GM21381 (cell line): ENCODE data around the gene TRMT2A.

Experiments used
- ATAC-seq: cut with Tn5 transposase; IDR thresholded peaks from one replicate; pipeline ENCODE4 v1.9.1; 2021; ENCODE audit warnings: mild to moderate bottlenecking, moderate library complexity; ENCODE audit not compliant: unreplicated experiment

The TRMT2A gene

GRCh38 chr22:20123366-20124082, 6.5 kb upstream of the TRMT2A start:
- ATAC-seq, result no peak

- ATAC-seq, result no peak
Observed at GRCh38 chr22:20121856-20122415, 4.9 kb upstream of the TRMT2A start.

DNA sequence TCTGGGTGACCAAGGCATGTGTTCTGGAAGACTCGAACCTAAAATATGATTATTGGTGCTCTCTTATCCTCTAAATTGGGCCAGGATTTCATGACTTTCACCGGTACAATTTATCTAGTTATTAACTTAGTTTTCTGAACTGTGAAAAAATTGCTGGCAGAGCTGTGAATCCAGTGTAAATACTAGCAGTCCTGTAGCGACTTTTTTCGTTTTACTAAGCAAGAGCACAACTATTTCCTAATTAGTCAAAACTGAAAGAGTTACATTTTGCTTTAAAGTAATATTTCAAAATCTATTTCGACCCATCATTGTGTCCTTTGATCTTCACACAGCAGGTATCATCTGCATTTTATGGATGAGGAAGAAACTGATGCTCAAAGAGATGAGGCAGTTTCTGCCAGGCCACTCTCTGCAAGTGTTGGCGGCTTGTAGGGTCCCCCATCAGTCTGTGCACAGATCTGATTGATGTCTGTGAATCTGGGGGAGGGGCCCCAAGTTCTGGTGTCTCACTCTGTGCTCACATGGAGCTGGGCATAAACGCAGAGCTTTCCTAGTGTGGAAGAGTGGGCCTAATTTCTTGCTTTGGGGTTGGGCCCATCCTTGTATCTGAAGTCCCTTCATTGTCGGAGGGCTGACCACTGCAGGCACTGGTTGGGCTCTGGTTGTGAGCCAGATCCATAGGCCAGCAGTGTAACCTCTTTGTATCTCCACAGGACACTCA, 1.4 kb upstream of the TRMT2A start:
- no peak for ATAC-seq

DNA sequence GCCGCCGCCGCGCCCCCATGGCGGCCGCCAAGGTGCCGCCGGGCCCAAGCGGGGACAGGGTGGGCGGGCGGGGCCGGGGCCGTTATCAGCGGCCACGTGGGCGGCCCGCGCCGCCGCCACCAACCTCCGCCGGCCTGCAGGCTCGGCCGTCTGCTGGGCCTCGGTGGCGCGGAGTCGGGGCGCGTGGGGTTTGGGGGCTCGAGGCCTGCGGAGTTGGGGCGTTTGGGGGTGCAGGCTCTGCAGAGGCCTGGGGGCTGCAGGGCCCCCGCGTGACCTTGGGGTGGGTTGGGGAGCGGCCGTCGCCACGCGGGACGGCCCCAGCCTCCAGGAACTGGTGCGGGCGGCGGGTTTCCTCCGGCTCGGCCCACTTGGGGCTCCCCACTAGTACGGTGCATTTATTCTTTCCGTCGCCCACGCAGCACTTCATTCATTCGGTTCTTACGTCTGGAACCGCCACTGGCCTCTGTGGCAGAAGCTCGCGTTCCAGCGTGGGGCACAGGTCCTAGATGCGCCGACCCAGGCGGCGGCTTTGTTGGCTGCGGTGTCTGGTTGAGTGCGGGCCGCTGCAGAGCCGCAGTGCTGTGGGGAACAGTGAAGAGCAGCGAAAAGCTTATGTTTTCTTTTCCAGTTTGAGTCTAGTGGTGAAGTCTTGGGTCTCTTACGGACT, 740 bp upstream of the TRMT2A start:
- peak; percentile 17 for ATAC-seq

- no peak for ATAC-seq
Observed at GRCh38 chr22:20116376-20116950, 563 bp downstream of the TRMT2A start.

- no peak for ATAC-seq
Observed at GRCh38 chr22:20115691-20116375, 1.2 kb downstream of the TRMT2A start, which contains the start of gene RANBP1. RANBP1 (plus strand) TSS chr22:20116104; CDS start chr22:20116185, 81 bp downstream.

DNA sequence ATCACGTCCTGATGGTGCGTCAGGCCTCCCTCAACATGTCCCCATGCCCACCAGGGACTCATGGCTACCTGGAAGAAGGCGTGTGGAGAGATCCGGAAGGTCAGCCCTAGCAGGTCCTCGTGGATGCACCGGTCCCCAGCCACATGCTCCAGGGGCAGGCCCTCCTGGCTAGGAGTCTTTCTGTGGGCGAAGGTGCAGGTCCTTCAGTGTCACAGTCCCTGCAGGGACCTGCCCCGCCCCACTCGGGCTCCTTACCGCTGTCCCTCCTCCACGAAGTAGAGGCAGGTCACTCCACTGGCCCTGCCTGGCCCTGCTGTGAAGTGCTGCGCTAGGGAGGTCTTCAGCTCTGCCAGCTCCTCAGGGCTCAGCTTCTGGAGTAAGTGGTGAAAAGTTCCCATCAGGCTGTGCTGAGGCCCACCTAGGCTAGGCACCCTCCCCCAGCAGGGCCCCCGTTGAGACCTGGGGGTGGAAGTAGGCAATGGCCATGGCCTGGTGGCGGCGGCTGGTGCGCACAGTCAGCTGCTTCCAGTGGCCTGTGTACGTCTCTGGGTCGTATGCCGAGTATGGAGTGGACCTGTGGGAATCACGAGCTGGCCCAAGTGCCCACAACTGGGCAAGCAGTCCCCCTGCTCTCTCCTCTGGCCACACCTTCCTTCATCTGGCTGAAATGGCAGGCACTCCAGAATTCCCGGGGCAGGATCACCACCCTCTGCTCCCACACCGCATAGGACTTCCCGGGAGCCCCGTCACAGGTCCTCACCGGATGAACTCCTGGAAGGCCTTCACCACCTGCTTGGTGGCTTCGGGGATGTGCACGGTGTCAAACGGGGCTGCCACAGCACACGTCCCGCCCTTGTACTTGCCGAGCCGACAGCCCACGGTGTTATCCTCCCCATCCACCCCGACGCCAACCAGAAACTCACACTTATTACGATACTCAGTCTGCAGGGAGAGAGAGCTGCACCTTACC, 2.2 kb downstream of the TRMT2A start:
- no peak for ATAC-seq

GRCh38 chr22:20113551-20114310, 3.3 kb downstream of the TRMT2A start:
- no peak for ATAC-seq

DNA sequence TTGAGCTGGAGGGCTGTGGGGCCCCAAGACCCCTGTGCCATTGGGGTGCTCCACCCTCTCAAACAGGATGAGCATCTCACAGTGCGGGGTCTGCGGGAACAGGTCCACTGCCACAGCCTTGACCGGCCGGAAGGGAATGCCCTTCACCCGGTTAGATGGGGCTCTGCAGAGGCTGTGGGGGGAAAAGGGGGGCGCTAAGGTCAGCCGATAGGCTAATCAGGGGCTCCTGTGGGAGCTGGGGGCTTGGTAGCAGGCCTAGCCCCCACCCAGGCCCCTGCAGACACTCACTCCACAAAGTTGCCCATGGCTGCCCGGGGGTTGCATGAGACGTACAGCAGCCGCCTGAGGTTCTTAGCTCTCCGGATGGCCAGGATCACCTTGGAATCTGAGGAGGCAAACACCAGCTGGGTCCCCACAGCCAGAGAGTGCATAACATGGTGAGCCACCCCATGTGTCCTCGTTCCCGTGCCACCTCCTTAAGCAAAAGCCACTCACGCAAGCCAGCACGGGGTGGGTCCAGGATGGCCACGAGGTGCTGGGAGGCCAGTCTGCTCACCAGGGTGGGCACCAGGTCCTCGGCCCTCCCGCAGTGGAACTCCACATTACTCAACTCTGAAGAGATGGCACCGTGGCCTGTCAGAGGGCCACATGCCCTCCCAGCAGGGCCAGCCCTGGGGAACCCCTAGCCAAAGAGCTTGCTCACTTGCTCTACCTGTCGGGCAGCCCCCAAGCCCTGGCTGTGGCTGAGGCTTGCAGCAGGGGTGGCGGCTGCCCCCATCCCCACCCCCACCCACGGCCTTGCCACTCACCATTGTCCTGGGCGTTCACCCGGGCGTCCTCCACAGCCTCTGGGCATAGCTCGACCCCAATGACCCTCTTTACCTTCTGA, 4.2 kb downstream of the TRMT2A start:
- no peak for ATAC-seq

DNA sequence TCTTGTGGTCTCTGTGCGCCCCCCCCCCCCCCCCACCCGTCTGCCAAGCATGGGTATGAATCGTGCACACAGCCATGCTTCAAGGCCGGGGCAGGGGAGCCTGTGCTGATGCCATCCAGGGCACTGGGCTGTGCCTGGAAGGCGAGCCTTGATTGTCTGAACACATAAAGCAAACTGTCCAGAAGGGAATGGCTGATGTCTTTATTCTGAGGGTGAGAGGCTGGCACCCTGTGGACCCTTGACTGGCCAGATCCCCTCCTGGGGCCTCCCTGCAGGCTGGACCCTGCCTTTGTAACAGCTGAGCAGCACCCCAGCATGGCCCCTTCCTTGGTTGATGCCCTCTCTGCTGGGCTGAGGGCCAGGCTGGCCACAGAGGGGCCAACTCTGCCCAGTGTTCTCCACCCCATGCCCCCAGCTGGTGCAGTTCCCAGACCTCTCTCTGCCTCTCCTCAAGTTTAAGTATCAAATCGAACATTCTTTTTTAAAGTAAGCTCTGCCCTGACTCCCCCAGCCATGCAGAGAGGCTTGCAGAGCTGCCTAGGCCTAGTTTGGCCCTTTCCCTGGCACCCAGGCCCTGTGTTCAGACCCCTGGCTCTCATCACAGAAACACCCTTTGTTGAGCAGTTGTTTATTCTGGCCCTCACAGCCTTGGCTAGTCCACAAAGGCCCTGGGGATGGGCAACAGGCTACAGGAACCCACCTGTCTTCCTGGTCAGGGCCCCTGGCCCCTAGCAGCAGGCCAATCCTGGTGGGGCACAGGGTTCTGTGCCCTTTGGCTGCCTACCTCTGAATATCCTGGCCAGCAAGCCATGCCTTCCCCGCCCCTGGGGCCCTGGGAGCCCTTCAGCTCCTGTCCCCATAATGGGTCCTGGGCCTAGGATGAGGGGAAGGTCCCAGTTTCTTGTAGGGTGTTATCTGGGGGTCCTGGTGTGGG, 5.1 kb downstream of the TRMT2A start:
- no peak for ATAC-seq

GRCh38 chr22:20111045-20111688, 5.9 kb downstream of the TRMT2A start:
- ATAC-seq, result no peak

DNA sequence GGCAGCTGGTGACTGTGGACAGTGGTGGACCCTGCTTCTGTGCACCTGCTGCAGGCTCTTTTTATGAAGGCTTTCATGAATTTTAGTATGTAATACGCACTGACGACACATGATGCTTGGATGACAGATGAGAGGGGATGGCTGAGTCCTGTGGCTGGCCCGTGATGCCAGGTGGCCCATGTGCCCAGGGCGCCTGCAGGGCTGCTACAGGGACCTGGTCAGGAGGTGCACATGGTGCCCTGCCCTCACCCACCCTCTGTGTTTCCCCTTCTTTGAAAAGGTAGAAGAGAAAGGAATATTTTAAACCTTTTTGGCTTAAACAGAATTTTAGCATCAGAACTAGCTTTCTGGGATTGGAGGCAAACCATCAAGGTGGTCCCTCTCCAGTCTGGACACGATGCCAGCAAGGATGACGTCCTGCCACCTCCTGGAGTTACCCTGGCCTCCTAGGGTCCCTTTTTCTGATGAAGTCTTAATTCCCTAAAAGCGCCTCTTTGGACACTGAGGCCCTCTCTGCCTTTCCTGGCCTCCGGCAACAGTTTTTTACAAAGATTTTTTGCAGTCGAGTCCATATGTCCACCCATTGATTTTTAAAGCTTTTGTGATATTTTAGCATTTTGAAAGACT, 6.6 kb downstream of the TRMT2A start:
- no peak for ATAC-seq

- ATAC-seq, result no peak
Observed at GRCh38 chr22:20109411-20110358, 7.3 kb downstream of the TRMT2A start.

GRCh38 chr22:20108757-20109230, 8.2 kb downstream of the TRMT2A start:
- no peak for ATAC-seq
